ENCODE measurements around the gene CCR5.

The CCR5 gene

GRCh38 chr3:46393011-46393410, 22.3 kb downstream of the CCR5 start:
- Histone ChIP-seq H3K4me1 (ENCODE audit: control insufficient read depth in 2 of 2, insufficient read depth in 1 of 2, low read depth in 1 of 2, low read length in 2 of 2) (no peaks in the 10 kb centered on the region), H3K79me1 (ENCODE audit: low read depth, low read length) (no peaks in the 10 kb centered on the region), H3K9ac (ENCODE audit: low read depth, low read length, poor library complexity) (no peak overlapping the region), H2BK5ac (ENCODE audit: low read length) (no peak overlapping the region), H3K9me3 (replicated peaks in 1 of 2; ENCODE audit: control insufficient read depth in 2 of 2, insufficient read depth in 1 of 2, low read depth in 1 of 2, low read length in 2 of 2) (no peaks in the 10 kb centered on the region), H3K14ac (ENCODE audit: low read length) (no peak overlapping the region), H3K18ac (ENCODE audit: low read length) (no peak overlapping the region), H2AK5ac (ENCODE audit: low read depth, low read length) (no peak overlapping the region), H3K27ac (replicated peaks; ENCODE audit: low read length) (no peak overlapping the region), H2BK12ac (ENCODE audit: low read length) (no peak overlapping the region), H4K8ac (ENCODE audit: low read depth, low read length) (no peak overlapping the region), H4K91ac (ENCODE audit: low read depth, low read length, poor library complexity) (no peak overlapping the region), H2AFZ (ENCODE audit: low read length) (no peak overlapping the region), H2BK15ac (ENCODE audit: low read length) (no peak overlapping the region), H3K4me3 (ENCODE audit: low read length in 2 of 2) (no peak overlapping the region), H3K4me2 (ENCODE audit: insufficient read depth, low read length, poor library complexity, severe bottlenecking) (no peak overlapping the region), H3K36me3 (replicated peaks in 1 of 2; ENCODE audit: control insufficient read depth in 2 of 2, insufficient read depth in 2 of 2, low read length in 2 of 2) (no peaks in the 10 kb centered on the region), H3K4ac (ENCODE audit: low read length) (no peak overlapping the region), H2BK120ac (ENCODE audit: low read depth, low read length) (no peak overlapping the region), H3K23ac (ENCODE audit: low read depth, low read length, poor library complexity) (no peak overlapping the region), H3K27me3 (ENCODE audit: control insufficient read depth in 3 of 3, insufficient read depth in 3 of 3, low read depth in 1 of 3, low read length in 3 of 3) (no peaks in the 10 kb centered on the region)
- no peak for DNase-seq (ENCODE audit: low spot score)
- WGBS, 2 donors (ENCODE audit: extremely low coverage in 2 of 2, insufficient read length in 2 of 2, insufficient replicate concordance in 1 of 2) = no CpG with 5 or more reads among the region's 2 CpGs

- WGBS, 2 donors (ENCODE audit: extremely low coverage in 2 of 2, insufficient read length in 2 of 2, insufficient replicate concordance in 1 of 2) = no CpG with 5 or more reads among the region's 8 CpGs
- H3K4me1 ChIP-seq (ENCODE audit: control insufficient read depth in 2 of 2, insufficient read depth in 1 of 2, low read depth in 1 of 2, low read length in 2 of 2) = no peaks in the 10 kb centered on the region
- no peaks in the 10 kb centered on the region for H3K79me1 ChIP-seq (ENCODE audit: low read depth, low read length)
- H3K36me3 ChIP-seq (replicated peaks in 1 of 2; ENCODE audit: control insufficient read depth in 2 of 2, insufficient read depth in 2 of 2, low read length in 2 of 2) = no peaks in the 10 kb centered on the region
- H3K27me3 ChIP-seq (ENCODE audit: control insufficient read depth in 3 of 3, insufficient read depth in 3 of 3, low read depth in 1 of 3, low read length in 3 of 3) = no peaks in the 10 kb centered on the region
- H2AK5ac ChIP-seq (ENCODE audit: low read depth, low read length) = no peak overlapping the region
- no peak overlapping the region for H2BK12ac ChIP-seq (ENCODE audit: low read length)
- DNase-seq (ENCODE audit: low spot score) = no peak
- H3K9ac ChIP-seq (ENCODE audit: low read depth, low read length, poor library complexity) = no peak overlapping the region
- no peak overlapping the region for H3K27ac ChIP-seq (replicated peaks; ENCODE audit: low read length)
- no peak overlapping the region for H4K91ac ChIP-seq (ENCODE audit: low read depth, low read length, poor library complexity)
- H3K9me3 ChIP-seq (replicated peaks in 1 of 2; ENCODE audit: control insufficient read depth in 2 of 2, insufficient read depth in 1 of 2, low read depth in 1 of 2, low read length in 2 of 2) = no peaks in the 10 kb centered on the region
- H3K18ac ChIP-seq (ENCODE audit: low read length) = no peak overlapping the region
- no peak overlapping the region for H3K14ac ChIP-seq (ENCODE audit: low read length)
- H3K4me2 ChIP-seq (ENCODE audit: insufficient read depth, low read length, poor library complexity, severe bottlenecking) = no peak overlapping the region
- H2BK15ac ChIP-seq (ENCODE audit: low read length) = no peak overlapping the region
- H2BK120ac ChIP-seq (ENCODE audit: low read depth, low read length) = no peak overlapping the region
- H3K23ac ChIP-seq (ENCODE audit: low read depth, low read length, poor library complexity) = no peak overlapping the region
- no peak overlapping the region for H2AFZ ChIP-seq (ENCODE audit: low read length)
- no peak overlapping the region for H4K8ac ChIP-seq (ENCODE audit: low read depth, low read length)
- no peak overlapping the region for H3K4ac ChIP-seq (ENCODE audit: low read length)
- no peak overlapping the region for H2BK5ac ChIP-seq (ENCODE audit: low read length)
- H3K4me3 ChIP-seq (ENCODE audit: low read length in 2 of 2) = no peak overlapping the region
These were observed 23.0 kb downstream of the CCR5 start for GRCh38 chr3:46393554-46394434.

GRCh38 chr3:46395210-46395661, 24.5 kb downstream of the CCR5 start:
- H2BK12ac ChIP-seq (ENCODE audit: low read length) = no peak overlapping the region
- H3K9me3 ChIP-seq (replicated peaks in 1 of 2; ENCODE audit: control insufficient read depth in 2 of 2, insufficient read depth in 1 of 2, low read depth in 1 of 2, low read length in 2 of 2) = no peaks in the 10 kb centered on the region
- no peak overlapping the region for H2AFZ ChIP-seq (ENCODE audit: low read length)
- H3K79me1 ChIP-seq (ENCODE audit: low read depth, low read length) = no peaks in the 10 kb centered on the region
- no peak overlapping the region for H3K27ac ChIP-seq (replicated peaks; ENCODE audit: low read length)
- H3K4me2 ChIP-seq (ENCODE audit: insufficient read depth, low read length, poor library complexity, severe bottlenecking) = no peak overlapping the region
- H2BK15ac ChIP-seq (ENCODE audit: low read length) = no peak overlapping the region
- no peak overlapping the region for H3K4ac ChIP-seq (ENCODE audit: low read length)
- no peak overlapping the region for H3K18ac ChIP-seq (ENCODE audit: low read length)
- H3K4me3 ChIP-seq (ENCODE audit: low read length in 2 of 2) = no peak overlapping the region
- no peak overlapping the region for H4K8ac ChIP-seq (ENCODE audit: low read depth, low read length)
- no peaks in the 10 kb centered on the region for H3K4me1 ChIP-seq (ENCODE audit: control insufficient read depth in 2 of 2, insufficient read depth in 1 of 2, low read depth in 1 of 2, low read length in 2 of 2)
- no peak overlapping the region for H4K91ac ChIP-seq (ENCODE audit: low read depth, low read length, poor library complexity)
- DNase-seq (ENCODE audit: low spot score) = no peak
- H3K9ac ChIP-seq (ENCODE audit: low read depth, low read length, poor library complexity) = no peak overlapping the region
- H3K14ac ChIP-seq (ENCODE audit: low read length) = no peak overlapping the region
- WGBS, 2 donors (ENCODE audit: extremely low coverage in 2 of 2, insufficient read length in 2 of 2, insufficient replicate concordance in 1 of 2) = no CpG with 5 or more reads among the region's 6 CpGs
- no peak overlapping the region for H3K23ac ChIP-seq (ENCODE audit: low read depth, low read length, poor library complexity)
- no peaks in the 10 kb centered on the region for H3K36me3 ChIP-seq (replicated peaks in 1 of 2; ENCODE audit: control insufficient read depth in 2 of 2, insufficient read depth in 2 of 2, low read length in 2 of 2)
- no peak overlapping the region for H2BK5ac ChIP-seq (ENCODE audit: low read length)
- no peaks in the 10 kb centered on the region for H3K27me3 ChIP-seq (ENCODE audit: control insufficient read depth in 3 of 3, insufficient read depth in 3 of 3, low read depth in 1 of 3, low read length in 3 of 3)
- no peak overlapping the region for H2BK120ac ChIP-seq (ENCODE audit: low read depth, low read length)
- no peak overlapping the region for H2AK5ac ChIP-seq (ENCODE audit: low read depth, low read length)

- H2BK12ac ChIP-seq (ENCODE audit: low read length) = no peak overlapping the region
- H3K23ac ChIP-seq (ENCODE audit: low read depth, low read length, poor library complexity) = no peak overlapping the region
- WGBS, 2 donors (ENCODE audit: extremely low coverage in 2 of 2, insufficient read length in 2 of 2, insufficient replicate concordance in 1 of 2) = no CpG with 5 or more reads among the region's 6 CpGs
- H3K27me3 ChIP-seq (ENCODE audit: control insufficient read depth in 3 of 3, insufficient read depth in 3 of 3, low read depth in 1 of 3, low read length in 3 of 3) = no peaks in the 10 kb centered on the region
- no peak for DNase-seq (ENCODE audit: low spot score)
- no peak overlapping the region for H3K9ac ChIP-seq (ENCODE audit: low read depth, low read length, poor library complexity)
- H3K14ac ChIP-seq (ENCODE audit: low read length) = no peak overlapping the region
- no peak overlapping the region for H2AK5ac ChIP-seq (ENCODE audit: low read depth, low read length)
- no peak overlapping the region for H2BK15ac ChIP-seq (ENCODE audit: low read length)
- H3K79me1 ChIP-seq (ENCODE audit: low read depth, low read length) = no peaks in the 10 kb centered on the region
- H4K91ac ChIP-seq (ENCODE audit: low read depth, low read length, poor library complexity) = no peak overlapping the region
- no peaks in the 10 kb centered on the region for H3K9me3 ChIP-seq (replicated peaks in 1 of 2; ENCODE audit: control insufficient read depth in 2 of 2, insufficient read depth in 1 of 2, low read depth in 1 of 2, low read length in 2 of 2)
- H3K4me3 ChIP-seq (ENCODE audit: low read length in 2 of 2) = no peak overlapping the region
- H3K36me3 ChIP-seq (replicated peaks in 1 of 2; ENCODE audit: control insufficient read depth in 2 of 2, insufficient read depth in 2 of 2, low read length in 2 of 2) = no peaks in the 10 kb centered on the region
- H2BK120ac ChIP-seq (ENCODE audit: low read depth, low read length) = no peak overlapping the region
- no peak overlapping the region for H2BK5ac ChIP-seq (ENCODE audit: low read length)
- H4K8ac ChIP-seq (ENCODE audit: low read depth, low read length) = no peak overlapping the region
- H3K18ac ChIP-seq (ENCODE audit: low read length) = no peak overlapping the region
- no peak overlapping the region for H3K4ac ChIP-seq (ENCODE audit: low read length)
- H3K4me1 ChIP-seq (ENCODE audit: control insufficient read depth in 2 of 2, insufficient read depth in 1 of 2, low read depth in 1 of 2, low read length in 2 of 2) = no peaks in the 10 kb centered on the region
- no peak overlapping the region for H3K27ac ChIP-seq (replicated peaks; ENCODE audit: low read length)
- H3K4me2 ChIP-seq (ENCODE audit: insufficient read depth, low read length, poor library complexity, severe bottlenecking) = no peak overlapping the region
- no peak overlapping the region for H2AFZ ChIP-seq (ENCODE audit: low read length)
These were observed 25.2 kb downstream of the CCR5 start for GRCh38 chr3:46395766-46396530.

Data from neuronal stem cell (in vitro differentiated cells).